ENCODE data around the gene GPT2. TPM values are rescaled to one million over a fixed set of nuclear protein-coding genes. Genes with fewer than 3 reads are reported as not detected.

GPT2 gene
- total RNA-seq, 1 experiment from 2014 or later, result 68.8 TPM

DNA sequence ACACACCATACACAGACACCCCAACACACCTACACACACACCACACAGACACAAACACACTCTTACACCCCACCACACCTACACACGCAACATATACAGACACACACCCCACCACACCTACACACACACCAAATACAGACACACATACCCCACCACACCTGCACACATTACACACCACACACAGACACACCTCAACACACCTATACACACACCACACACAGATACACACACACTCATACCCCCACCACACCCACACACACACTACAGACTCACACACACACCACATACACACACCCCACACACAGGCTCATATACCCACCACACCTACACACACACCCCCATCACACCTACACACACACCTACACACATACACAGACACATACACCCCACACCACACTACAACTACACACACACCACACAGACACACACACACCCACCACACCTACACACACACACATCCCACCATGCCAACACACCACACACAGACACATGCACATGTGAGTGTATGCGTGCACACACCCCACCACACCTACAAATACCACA lies 31.4 kb downstream of the GPT2 start:
- H3K27me3 ChIP-seq (ENCODE audit: insufficient read depth, low read length), result no peaks in the 10 kb centered on the region
- no peak overlapping the region for H3K18ac ChIP-seq (ENCODE audit: insufficient read length, low read depth, low read length)
- H4K20me1 ChIP-seq (ENCODE audit: control insufficient read depth, insufficient read depth, insufficient read length), result no peaks in the 10 kb centered on the region
- H3K23me2 ChIP-seq (ENCODE audit: insufficient read length, low read depth, low read length, poor library complexity, severe bottlenecking), result no peaks in the 10 kb centered on the region
- Mint-ChIP-seq H3K9me3 (no peaks in the 10 kb centered on the region), H3K27me3 (ENCODE audit: low read depth) (no peaks in the 10 kb centered on the region), H3K4me1 (peaks cover 2 to 6% of the 10 kb centered on the region in 2 experiments; a peak in 2 of 4 replicates), H3K36me3 (ENCODE audit: insufficient read depth in 1 of 3, low read depth in 3 of 3) (peaks cover 61 to 93% (median 80%) of the 10 kb centered on the region in 3 experiments), H3K27ac (no peak overlapping the region), H3K4me3 (no peak overlapping the region)
- H2AK5ac ChIP-seq (ENCODE audit: insufficient read length, low read length), result no peak overlapping the region
- no peak overlapping the region for H4K8ac ChIP-seq (replicated peaks; ENCODE audit: insufficient read length, low read depth, low read length)
- no peak overlapping the region for H2AFZ ChIP-seq (ENCODE audit: low read length)
- no peak overlapping the region for H2BK12ac ChIP-seq (ENCODE audit: insufficient read length, low read depth, low read length)
- H2BK5ac ChIP-seq (ENCODE audit: insufficient read length, low read length), result no peak overlapping the region
- DNase-seq, result no peak
- H4K5ac ChIP-seq (ENCODE audit: insufficient read length, low read depth, low read length), result no peak overlapping the region
- no peak overlapping the region for H3K9ac ChIP-seq (ENCODE audit: extremely low read depth, insufficient read length, low read length)
- no peak overlapping the region for H3K23ac ChIP-seq (ENCODE audit: insufficient read length, low read depth, low read length)
- no peak overlapping the region for H2BK20ac ChIP-seq (ENCODE audit: low read depth, low read length, poor library complexity, severe bottlenecking)
- H2BK120ac ChIP-seq (ENCODE audit: low read depth, low read length, poor library complexity, severe bottlenecking), result no peak overlapping the region
- WGBS (ENCODE audit: extremely low coverage, insufficient read length, low lambda C conversion rate), result 100% methylated on average over 1 of the region's 2 CpGs
- H3K56ac ChIP-seq (ENCODE audit: insufficient read length, low read depth, low read length), result no peak overlapping the region
- H3K4ac ChIP-seq (ENCODE audit: low read depth, low read length), result no peak overlapping the region
- no peaks in the 10 kb centered on the region for H3K79me1 ChIP-seq (ENCODE audit: insufficient read depth, low read depth, low read length, poor library complexity, severe bottlenecking)
- H3K27ac ChIP-seq (ENCODE audit: insufficient read length, low read depth, low read length), result no peak overlapping the region
- no peaks in the 10 kb centered on the region for H3K4me1 ChIP-seq (ENCODE audit: insufficient read depth, low read length)
- H3K79me2 ChIP-seq (ENCODE audit: insufficient read depth, low read length), result no peaks in the 10 kb centered on the region
- no peak overlapping the region for H3K4me2 ChIP-seq (ENCODE audit: insufficient read depth, insufficient read length, low read length)
- TF ChIP-seq, protein P1, sequence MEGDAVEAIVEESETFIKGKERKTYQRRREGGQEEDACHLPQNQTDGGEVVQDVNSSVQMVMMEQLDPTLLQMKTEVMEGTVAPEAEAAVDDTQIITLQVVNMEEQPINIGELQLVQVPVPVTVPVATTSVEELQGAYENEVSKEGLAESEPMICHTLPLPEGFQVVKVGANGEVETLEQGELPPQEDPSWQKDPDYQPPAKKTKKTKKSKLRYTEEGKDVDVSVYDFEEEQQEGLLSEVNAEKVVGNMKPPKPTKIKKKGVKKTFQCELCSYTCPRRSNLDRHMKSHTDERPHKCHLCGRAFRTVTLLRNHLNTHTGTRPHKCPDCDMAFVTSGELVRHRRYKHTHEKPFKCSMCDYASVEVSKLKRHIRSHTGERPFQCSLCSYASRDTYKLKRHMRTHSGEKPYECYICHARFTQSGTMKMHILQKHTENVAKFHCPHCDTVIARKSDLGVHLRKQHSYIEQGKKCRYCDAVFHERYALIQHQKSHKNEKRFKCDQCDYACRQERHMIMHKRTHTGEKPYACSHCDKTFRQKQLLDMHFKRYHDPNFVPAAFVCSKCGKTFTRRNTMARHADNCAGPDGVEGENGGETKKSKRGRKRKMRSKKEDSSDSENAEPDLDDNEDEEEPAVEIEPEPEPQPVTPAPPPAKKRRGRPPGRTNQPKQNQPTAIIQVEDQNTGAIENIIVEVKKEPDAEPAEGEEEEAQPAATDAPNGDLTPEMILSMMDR (conservative IDR thresholded peaks at IDR 0.05), result no peak
- no peak overlapping the region for H2BK15ac ChIP-seq (ENCODE audit: low read depth, low read length)
- no peaks in the 10 kb centered on the region for H3K9me3 ChIP-seq (ENCODE audit: control insufficient read depth, low read depth, low read length)
- H4K91ac ChIP-seq (ENCODE audit: insufficient read length, low read depth, low read length), result no peak overlapping the region
- H3T11ph ChIP-seq (ENCODE audit: low read length), result no peak overlapping the region
- no peak overlapping the region for H3K14ac ChIP-seq (ENCODE audit: insufficient read depth, low read length)
